HL-60 (cell line): ENCODE results near the gene C3.

Source experiments
- DNase-seq, 2 experiments: peaks; one replicate each; pipeline ENCODE4 v3.0.0-alpha.2; 2010 to 2020; ENCODE audit warnings: low read depth in 1 of 2, low spot score in 1 of 2
- H3K27ac ChIP-seq: fragments of 250-450 bp; sonication (Bioruptor Pico); replicated peaks from 2 replicates; pipeline ENCODE4 v1.5.1; 2020; ENCODE audit warnings: mild to moderate bottlenecking, moderate library complexity
- H3K27me3 ChIP-seq: fragments of 250-450 bp; sonication (Bioruptor Pico); 2 replicates; pipeline ENCODE4 v1.5.1; 2021; ENCODE audit warnings: mild to moderate bottlenecking, moderate library complexity; ENCODE audit not compliant: insufficient read depth, poor library complexity, severe bottlenecking
- H3K4me3 ChIP-seq: replicated peaks from 2 replicates; pipeline ENCODE4 v1.5.1; 2011; ENCODE audit warnings: mild to moderate bottlenecking, control low read depth, low read length; ENCODE audit not compliant: insufficient read depth
- GABPA ChIP-seq: IDR thresholded peaks from 2 replicates; pipeline ENCODE4 v1.6.1; 2012; ENCODE audit warnings: low read depth
- POLR2AphosphoS5 ChIP-seq: IDR thresholded peaks from 2 replicates; pipeline ENCODE4 v1.6.1; 2012; ENCODE audit warnings: low read depth
- SPI1 ChIP-seq: IDR thresholded peaks from 2 replicates; pipeline ENCODE4 v1.6.1; 2012; ENCODE audit warnings: low read depth, mild to moderate bottlenecking, borderline replicate concordance
- TF ChIP-seq, protein P1 (sequence below): IDR thresholded peaks from one replicate; pipeline ENCODE4 v1.5.1; 2011; ENCODE audit warnings: low read length, control low read depth, inconsistent platforms; ENCODE audit not compliant: insufficient read depth
- TF ChIP-seq, protein P2 (sequence below): IDR thresholded peaks from 2 replicates; pipeline ENCODE4 v1.6.1; 2012; ENCODE audit warnings: low read depth; ENCODE audit not compliant: insufficient replicate concordance

C3 gene

DNA sequence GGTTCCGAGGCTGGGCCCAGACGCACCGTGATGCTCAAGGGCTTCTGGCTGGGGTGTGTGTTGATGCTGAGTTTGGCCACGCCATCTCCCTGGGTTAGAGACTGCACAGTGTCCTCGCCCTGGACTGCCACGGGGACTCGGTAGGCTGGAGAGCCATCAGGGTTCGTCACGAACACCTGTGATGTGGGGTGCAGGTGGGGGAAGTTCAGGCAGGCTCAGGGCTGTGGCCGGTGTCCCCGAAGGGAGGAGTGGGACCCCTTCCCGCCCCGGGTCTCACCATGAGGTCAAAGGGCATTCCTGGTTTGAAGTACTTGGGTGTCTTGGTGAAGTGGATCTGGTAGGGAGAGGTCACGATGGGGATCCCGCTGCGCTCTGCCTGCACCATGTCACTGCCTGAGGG lies 8.2 kb downstream of the C3 start:
- no peak for DNase-seq
- H3K4me3 ChIP-seq, result no peak overlapping the region
- peaks cover 4% of the 10 kb centered on the region for H3K27me3 ChIP-seq
- H3K27ac ChIP-seq, result no peak overlapping the region
- TF ChIP-seq, protein P1, sequence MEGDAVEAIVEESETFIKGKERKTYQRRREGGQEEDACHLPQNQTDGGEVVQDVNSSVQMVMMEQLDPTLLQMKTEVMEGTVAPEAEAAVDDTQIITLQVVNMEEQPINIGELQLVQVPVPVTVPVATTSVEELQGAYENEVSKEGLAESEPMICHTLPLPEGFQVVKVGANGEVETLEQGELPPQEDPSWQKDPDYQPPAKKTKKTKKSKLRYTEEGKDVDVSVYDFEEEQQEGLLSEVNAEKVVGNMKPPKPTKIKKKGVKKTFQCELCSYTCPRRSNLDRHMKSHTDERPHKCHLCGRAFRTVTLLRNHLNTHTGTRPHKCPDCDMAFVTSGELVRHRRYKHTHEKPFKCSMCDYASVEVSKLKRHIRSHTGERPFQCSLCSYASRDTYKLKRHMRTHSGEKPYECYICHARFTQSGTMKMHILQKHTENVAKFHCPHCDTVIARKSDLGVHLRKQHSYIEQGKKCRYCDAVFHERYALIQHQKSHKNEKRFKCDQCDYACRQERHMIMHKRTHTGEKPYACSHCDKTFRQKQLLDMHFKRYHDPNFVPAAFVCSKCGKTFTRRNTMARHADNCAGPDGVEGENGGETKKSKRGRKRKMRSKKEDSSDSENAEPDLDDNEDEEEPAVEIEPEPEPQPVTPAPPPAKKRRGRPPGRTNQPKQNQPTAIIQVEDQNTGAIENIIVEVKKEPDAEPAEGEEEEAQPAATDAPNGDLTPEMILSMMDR, result no peak
- TF ChIP-seq GABPA (no peak), SPI1 (no peak), POLR2AphosphoS5 (no peak)
- TF ChIP-seq, protein P2, sequence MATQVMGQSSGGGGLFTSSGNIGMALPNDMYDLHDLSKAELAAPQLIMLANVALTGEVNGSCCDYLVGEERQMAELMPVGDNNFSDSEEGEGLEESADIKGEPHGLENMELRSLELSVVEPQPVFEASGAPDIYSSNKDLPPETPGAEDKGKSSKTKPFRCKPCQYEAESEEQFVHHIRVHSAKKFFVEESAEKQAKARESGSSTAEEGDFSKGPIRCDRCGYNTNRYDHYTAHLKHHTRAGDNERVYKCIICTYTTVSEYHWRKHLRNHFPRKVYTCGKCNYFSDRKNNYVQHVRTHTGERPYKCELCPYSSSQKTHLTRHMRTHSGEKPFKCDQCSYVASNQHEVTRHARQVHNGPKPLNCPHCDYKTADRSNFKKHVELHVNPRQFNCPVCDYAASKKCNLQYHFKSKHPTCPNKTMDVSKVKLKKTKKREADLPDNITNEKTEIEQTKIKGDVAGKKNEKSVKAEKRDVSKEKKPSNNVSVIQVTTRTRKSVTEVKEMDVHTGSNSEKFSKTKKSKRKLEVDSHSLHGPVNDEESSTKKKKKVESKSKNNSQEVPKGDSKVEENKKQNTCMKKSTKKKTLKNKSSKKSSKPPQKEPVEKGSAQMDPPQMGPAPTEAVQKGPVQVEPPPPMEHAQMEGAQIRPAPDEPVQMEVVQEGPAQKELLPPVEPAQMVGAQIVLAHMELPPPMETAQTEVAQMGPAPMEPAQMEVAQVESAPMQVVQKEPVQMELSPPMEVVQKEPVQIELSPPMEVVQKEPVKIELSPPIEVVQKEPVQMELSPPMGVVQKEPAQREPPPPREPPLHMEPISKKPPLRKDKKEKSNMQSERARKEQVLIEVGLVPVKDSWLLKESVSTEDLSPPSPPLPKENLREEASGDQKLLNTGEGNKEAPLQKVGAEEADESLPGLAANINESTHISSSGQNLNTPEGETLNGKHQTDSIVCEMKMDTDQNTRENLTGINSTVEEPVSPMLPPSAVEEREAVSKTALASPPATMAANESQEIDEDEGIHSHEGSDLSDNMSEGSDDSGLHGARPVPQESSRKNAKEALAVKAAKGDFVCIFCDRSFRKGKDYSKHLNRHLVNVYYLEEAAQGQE, result no peak

DNA sequence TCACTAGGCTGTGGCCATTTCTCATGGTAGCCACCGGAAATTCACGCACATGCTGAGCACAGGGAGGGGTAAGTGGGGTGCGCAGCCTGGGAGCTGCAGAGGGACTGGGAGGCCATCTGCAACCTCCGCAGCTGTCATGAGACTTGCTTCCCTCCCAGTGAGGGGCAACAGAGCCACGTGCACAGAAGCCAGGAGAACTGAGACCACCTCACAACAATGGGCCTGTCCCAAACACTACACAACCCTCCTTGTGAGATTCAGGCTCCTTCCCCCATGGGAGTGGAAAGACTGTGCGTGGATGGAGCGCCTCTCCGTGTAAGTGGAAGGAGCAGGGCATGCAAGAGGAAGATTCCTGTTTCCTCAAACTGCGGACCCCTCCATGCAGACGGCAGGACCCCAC lies 8.8 kb downstream of the C3 start:
- H3K27ac ChIP-seq, result no peak overlapping the region
- H3K4me3 ChIP-seq, result no peak overlapping the region
- TF ChIP-seq, protein P2, result no peak
- TF ChIP-seq GABPA (no peak), SPI1 (no peak), POLR2AphosphoS5 (no peak)
- TF ChIP-seq, protein P1, result no peak
- H3K27me3 ChIP-seq, result peaks cover 4% of the 10 kb centered on the region
- no peak for DNase-seq

DNA sequence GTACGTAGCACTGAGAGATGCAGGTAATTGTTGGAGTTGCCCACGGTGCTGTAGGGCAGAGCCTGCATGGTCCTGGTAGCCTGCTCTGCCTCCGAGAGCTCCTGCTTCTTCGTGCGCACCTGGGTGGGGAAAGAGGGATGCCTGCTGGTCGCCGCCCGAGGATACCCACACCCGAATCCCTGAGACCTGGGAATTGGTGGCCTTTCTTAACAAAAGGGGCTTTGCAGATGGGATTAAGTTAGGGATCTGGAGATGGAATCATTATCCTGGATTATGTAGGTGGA lies 9.4 kb downstream of the C3 start:
- TF ChIP-seq POLR2AphosphoS5 (no peak), SPI1 (no peak), GABPA (no peak)
- TF ChIP-seq, protein P2, result no peak
- TF ChIP-seq, protein P1, result no peak
- no peak for DNase-seq
- no peak overlapping the region for H3K4me3 ChIP-seq
- H3K27ac ChIP-seq, result no peak overlapping the region
- H3K27me3 ChIP-seq, result peaks cover 4% of the 10 kb centered on the region
